Measurements from ENCODE around the gene LRRC32. TPM values are rescaled to one million over a fixed set of nuclear protein-coding genes. Genes with fewer than 3 reads are reported as not detected.

Gene LRRC32
- total RNA-seq, 2 experiments from 2014 or later, result 0.23 to 0.32 TPM

Other genes with a start within 250 kb of the LRRC32 start
- gene EMSY, start 225.7 kb downstream of the LRRC32 start, total RNA-seq, result 10 to 100 TPM; 30.1 to 32.2 TPM
- gene TSKU, start 112.6 kb upstream of the LRRC32 start, total RNA-seq, result 1 to 10 TPM; 2.5 TPM
- 10 to 100 TPM in 1 of 2 experiments, 1 to 10 TPM in 1; 9.4 to 13.8 TPM for gene ACER3, start 190.2 kb upstream of the LRRC32 start, total RNA-seq

Data from activated CD8-positive, alpha-beta T cell treated with anti-CD3 and anti-CD28 coated beads, Interleukin-2, amount 10 ng/mL, durations not matched to agents 7 days and 5 days (primary cell).